SK-N-DZ (cell line): Measurements from ENCODE around the gene PLCG2.
"Not testable (repeated sequence)": the region's sequence is repeated elsewhere in the genome, so short reads cannot be mapped to it uniquely, and the experiment has no call there.

Experiments
- DNase-seq: peaks from one replicate; pipeline ENCODE4 v3.0.0-alpha.2; 2015; ENCODE audit warnings: low spot score

Gene PLCG2

DNA sequence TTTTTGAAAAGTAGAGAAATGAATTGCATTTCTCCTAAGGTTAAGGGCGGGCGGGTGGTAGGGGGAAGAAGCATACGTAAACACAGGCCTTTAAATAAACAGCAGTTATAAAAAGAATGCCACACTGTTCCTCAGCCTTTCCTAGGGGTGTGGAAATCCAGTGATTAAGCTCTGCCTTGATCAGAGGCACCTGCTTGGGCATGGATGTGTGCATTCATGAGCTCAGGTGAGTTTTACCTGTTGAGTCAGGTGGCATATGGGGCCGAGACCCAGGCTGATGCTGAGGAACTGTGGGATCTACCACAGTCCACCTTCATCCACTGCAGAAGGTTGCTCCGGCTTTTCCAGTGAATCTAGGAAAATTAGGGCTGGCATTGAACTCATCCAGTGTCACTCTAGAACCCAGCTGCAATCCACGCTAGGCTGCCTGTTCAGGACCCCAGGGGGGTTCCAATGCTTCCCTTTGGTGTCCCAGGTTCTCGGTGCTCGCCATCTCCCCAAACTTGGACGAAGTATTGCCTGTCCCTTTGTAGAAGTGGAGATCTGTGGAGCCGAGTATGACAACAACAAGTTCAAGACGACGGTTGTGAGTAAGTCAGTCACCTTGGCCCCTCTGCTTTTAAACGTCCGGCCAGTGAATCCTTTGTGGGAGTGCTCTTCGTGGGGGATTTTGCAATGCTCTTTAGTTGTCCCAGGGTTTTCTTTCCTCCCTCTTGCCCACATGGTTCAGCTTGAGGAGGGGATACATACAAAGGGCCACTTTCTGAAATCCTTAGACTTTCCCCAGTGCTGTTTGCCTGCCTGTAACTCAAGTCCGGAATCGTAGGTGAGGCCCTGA, 159.5 kb downstream of the PLCG2 start:
- no peak for DNase-seq

- DNase-seq, result no peak
Measured at GRCh38 chr16:81939164-81940056, 160.3 kb downstream of the PLCG2 start.

DNA sequence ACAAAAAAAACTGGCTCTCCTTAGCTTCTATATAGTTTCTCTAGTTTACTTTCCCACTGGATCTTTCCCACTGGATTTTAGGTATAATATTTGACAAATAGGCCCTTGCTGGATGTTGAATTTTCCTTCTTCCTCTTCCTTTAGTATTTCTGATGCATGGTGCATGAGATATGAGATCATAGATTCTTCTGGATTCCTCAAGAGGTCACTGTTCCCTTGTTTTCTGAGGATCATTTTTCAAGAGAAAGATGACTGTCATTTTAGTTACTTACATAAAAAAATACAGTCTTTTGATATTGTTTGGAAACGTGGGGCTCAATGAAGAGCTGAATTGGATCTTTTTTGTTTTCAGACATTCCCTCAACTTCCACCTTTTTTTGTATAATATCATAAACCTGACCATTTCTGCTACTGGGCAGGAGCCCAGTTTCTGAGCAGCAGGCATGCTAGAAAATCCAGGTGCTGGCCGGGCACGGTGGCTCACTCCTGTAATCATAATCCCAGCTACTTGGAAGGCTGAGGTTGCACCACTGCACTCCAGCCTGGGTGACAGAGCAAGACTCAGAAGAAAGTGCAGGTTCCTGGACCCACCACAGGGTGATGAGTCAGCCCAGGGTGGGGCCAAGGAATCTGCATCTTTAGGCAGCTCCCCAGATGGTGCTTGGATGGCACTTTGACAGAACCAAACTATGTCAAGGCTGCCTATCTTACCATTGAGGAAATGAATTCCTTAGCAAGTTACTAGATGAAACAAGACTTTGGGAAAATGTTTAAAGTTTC, 161.9 kb downstream of the PLCG2 start:
- DNase-seq, result peak; percentile 28

GRCh38 chr16:81942007-81942601, 163.0 kb downstream of the PLCG2 start:
- no peak for DNase-seq

DNA sequence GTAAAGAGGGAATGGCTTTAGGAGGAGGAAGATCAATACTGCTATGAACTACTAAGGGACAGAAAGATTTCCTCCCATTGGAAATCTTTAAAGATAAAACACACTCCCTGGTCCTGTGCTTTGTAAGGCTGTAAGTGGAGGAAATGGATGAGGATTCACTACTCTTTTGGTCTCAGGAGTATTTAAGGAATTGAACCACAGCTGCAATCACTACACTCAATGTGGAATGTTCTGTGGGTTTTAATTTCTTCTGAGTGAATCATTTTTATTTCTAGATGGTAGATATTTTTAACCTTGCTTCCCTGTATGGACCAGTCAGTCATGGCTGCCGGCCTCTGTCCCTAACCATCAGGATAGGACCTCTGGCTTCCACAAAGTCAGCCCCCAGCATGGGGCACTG, 166.6 kb downstream of the PLCG2 start:
- no peak for DNase-seq

GRCh38 chr16:81946206-81946605, 167.1 kb downstream of the PLCG2 start:
- DNase-seq, result no peak

DNA sequence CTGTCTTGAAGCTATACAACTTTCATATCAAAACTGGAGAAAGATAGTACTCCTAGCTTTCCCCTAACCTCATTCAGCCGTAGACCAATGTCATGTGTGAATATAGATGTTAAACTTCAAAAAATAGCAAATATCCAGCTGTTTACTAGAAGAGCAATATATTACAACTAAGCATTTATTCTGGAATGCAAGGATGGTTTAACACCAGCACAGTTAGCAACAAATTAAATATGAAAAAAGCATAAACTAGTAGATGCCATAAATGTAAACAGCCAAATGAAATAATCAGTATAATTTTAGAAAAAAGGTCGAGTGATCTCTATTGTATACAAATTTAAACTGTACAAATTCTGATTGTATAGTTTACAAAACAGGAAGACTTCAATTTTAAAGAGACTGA, 172.5 kb downstream of the PLCG2 start:
- DNase-seq, result no peak

DNA sequence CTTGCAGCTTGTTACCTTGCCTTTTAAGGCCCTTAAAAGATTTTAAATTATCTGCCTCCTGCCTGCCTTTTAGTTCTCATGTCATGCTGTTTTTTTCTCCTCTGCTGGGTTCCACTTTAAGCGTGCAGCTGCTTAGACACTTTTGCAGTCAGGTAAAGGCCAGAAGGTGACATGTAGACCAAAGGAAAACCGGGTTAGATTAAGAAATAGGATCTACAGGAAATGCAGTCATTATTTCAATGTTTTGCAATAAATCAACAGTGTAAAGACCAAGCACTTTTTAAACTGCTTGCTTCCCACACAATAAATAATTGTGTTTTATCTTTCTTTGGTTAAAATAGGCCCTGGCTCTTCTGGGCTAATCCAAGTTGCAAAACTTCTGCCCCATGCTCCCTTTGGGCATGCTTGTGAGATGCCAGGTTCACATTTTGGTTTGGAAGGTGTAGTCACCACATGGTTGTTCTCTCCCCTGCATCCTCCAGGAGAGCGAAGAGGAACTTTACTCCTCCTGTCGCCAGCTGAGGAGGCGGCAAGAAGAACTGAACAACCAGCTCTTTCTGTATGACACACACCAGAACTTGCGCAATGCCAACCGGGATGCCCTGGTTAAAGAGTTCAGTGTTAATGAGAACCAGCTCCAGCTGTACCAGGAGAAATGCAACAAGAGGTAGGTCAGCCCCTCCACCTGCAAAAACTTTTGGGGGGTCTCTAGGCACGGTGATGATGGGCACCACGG, 177.3 kb downstream of the PLCG2 start:
- DNase-seq, result no peak

DNA sequence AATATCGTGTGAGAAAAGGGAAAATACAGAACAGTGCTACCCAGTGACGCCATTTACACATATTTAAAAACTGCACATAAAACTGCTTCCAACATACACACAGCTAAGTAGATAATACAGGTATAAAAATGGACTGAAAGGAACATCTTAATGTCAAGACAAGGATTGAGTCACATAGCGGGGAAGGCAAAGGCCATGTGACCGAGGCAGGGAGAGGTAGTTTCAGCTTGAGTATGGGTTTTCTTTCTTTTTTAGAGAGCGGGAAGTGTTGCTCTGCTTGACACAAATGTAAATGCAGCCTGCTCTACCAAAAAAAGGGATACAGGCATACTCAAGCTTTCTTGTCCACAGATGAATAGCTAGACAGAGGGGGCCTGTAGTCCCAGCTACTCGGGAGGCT, 185.7 kb downstream of the PLCG2 start:
- DNase-seq, result no peak

DNA sequence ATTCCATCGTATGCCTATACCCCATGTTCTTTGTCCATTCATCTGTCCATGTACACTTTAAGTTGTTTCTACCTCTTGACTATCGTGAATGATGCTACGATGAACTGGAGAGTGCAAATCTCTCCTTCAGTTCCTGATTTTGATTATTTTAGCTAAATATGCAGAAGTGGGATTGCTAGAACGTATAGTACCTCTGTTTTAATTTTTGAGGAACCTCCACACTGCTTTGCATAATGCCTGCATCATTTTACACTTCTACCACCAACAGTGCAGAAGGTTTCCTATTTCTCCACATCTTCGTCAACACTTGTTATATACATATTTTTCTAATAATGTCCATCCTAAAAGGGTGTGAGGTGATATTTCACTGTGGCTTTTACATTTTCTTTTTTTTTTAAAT, 188.3 kb downstream of the PLCG2 start:
- no peak for DNase-seq

DNA sequence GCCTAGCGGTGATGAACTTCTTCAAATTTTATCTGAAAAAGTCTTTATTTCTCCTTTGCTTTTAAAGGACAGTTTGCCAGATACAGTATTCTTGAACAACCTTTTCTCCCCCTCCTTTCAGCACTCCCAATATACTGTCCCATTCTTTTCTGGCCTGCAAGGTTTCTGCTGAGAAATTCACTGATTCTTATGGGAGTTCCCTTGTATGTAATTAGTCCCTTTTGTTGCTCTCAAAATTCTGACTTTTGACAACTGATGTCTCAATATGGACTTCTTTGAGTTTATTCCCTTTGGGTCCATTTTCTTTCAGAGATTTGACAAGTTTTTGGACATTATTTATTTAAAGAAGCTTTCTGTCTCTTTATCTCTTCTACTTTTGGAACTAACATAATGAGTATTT, 192.8 kb downstream of the PLCG2 start:
- DNase-seq, result no peak

DNA sequence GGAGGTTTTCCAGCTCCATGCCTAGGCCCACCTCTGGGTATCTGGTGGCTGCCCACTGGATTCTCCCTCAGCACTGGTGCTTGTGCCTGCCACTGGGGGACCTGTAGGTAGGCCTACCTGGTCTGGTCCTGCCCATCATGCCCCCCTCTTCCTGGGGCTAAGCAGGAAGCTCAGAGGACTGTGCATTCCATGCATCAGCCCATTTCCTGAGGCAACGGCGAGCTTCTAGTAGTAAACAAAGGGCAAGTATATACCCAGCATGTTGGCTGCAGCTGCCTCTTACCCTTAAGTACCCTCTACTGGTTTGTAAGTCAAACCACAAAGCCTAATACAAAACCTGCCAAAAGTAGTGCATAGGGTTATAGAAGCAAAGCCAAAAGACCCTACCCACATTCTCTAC, 194.6 kb downstream of the PLCG2 start:
- DNase-seq, result no peak

- DNase-seq, result no peak
Measured at GRCh38 chr16:81975637-81976036, 196.5 kb downstream of the PLCG2 start.

GRCh38 chr16:81977335-81977942, 198.3 kb downstream of the PLCG2 start:
- DNase-seq, result not testable (repeated sequence)

DNA sequence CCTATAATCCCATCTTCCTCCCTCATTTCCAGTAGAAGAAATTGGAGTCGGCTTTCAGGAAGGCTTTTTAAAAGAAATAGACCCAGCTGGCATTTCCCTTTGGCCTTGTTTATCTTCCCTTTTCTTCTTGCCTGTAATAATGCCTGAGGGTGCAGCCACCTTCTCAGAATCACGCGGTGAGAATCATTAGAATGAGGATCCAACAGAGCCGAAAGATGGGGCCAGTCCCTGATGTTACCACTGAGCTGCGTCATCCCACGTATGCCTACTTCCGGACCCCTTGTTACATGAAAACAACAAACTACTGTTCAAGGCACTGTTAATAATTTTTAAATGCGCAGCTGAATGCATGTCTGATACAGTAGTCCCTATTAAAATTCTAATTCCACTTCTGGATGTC, 208.0 kb downstream of the PLCG2 start:
- DNase-seq, result no peak

GRCh38 chr16:81987706-81988105, 208.6 kb downstream of the PLCG2 start:
- DNase-seq, result no peak

- DNase-seq, result no peak
Measured at GRCh38 chr16:81992859-81993258, 213.8 kb downstream of the PLCG2 start.

DNA sequence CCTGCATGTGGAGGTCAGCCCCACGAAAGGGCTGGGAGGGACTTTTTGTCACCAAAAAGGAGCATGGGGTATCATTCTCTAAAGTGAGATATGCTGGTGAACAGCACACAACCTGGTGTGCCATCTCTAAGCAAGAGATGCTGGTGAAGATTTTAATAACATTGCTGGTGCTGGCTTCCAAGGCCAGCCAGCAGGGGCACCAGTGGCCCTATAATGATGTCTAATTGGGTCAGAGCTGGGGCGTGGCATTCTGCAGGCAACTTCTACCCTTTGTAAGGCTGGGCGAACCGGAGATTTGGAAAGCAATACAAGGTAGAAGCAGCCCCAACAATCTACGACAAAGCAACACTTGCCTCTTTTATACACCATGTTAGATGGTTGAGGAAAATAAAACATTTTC, 215.4 kb downstream of the PLCG2 start:
- DNase-seq, result no peak

GRCh38 chr16:81995651-81996050, 216.6 kb downstream of the PLCG2 start:
- no peak for DNase-seq
